SH-SY5Y (cell line): ENCODE measurements around the gene ANAPC4.

Experiments
- GATA2 ChIP-seq: IDR thresholded peaks from 2 replicates; pipeline ENCODE4 v1.6.1; 2011; ENCODE audit warnings: mild to moderate bottlenecking, low read depth, low read length
- GATA3 ChIP-seq: IDR thresholded peaks from 2 replicates; pipeline ENCODE4 v1.6.1; 2011; ENCODE audit warnings: low read depth, mild to moderate bottlenecking, low read length, moderate library complexity

GRCh38 chr4:25405453-25405852, 28.4 kb downstream of the ANAPC4 start:
- TF ChIP-seq GATA3 (no peak), GATA2 (no peak)
